GM23248 (cell line): ENCODE data around the gene RENBP.

Experiments used
- EZH2 ChIP-seq: fragments of 200-600 bp; sonication (generic); IDR thresholded peaks from 2 replicates; pipeline ENCODE4 v1.6.1; 2018; ENCODE audit warnings: antibody characterized with exemption, mild to moderate bottlenecking; ENCODE audit not compliant: insufficient read depth, poor library complexity, severe bottlenecking
- EZH2phosphoT487 ChIP-seq: fragments of 200-600 bp; sonication (generic); IDR thresholded peaks from 2 replicates; pipeline ENCODE4 v1.6.1; 2018; ENCODE audit warnings: antibody characterized with exemption, moderate library complexity, mild to moderate bottlenecking, low read depth; ENCODE audit not compliant: insufficient read depth

- no peak for TF ChIP-seq EZH2phosphoT487
- no peak for TF ChIP-seq EZH2
These were observed 25.5 kb upstream of the RENBP start for GRCh38 chrX:153969904-153970356.
